Activated CD8-positive, alpha-beta memory T cell treated with anti-CD3 and anti-CD28 coated beads, Interleukin-2, amount 50 U/mL, for 24 hours (primary cell): Measurements from ENCODE around the gene SYNGR3.
"Not testable (repeated sequence)": the region's sequence is repeated elsewhere in the genome, so short reads cannot be mapped to it uniquely, and the experiment has no call there.

ENCODE experiments used
- DNase-seq: peaks from one replicate; pipeline ENCODE4 v3.0.0-alpha.2; 2020; ENCODE audit errors: extremely low read depth

Gene SYNGR3, protein sequence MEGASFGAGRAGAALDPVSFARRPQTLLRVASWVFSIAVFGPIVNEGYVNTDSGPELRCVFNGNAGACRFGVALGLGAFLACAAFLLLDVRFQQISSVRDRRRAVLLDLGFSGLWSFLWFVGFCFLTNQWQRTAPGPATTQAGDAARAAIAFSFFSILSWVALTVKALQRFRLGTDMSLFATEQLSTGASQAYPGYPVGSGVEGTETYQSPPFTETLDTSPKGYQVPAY

DNA sequence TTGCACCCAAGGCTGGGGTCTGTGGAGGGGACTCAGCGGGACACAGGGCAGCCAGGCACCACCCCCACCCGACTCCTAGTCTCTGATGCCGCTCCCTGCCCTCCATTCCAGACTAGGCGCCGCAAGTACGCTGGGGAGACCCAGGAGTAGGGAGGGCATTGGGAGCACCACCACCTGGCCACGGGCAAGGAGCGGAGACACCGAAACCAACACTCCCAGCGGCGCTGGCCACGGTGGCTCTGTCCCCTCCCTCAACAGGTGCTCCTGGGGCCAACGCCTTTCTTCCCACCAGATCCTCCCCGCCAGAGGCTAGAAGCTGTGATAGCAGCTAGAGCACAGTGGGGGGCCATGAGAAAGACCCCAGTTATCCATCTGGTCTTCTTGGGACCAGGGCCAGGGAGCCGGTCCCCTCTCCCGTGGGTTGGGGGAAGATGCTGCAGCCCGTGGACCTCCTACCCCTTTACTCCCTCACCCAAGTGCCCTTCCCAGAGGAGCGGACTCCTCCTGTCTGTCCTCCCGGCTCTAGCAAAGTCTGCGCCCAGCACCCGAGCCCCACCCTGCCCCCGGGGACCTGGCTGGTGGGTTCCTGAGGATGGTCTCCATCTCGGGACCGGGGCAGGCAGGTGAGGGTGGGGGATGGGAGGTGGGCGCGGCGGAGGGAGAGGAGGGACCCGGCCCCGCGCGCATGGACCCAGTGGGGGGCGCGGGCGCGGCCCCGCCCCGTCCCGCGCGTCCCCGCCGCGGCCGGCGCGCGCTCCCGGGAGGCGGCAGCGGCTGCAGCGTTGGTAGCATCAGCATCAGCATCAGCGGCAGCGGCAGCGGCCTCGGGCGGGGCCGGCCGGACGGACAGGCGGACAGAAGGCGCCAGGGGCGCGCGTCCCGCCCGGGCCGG, at the start of gene SYNGR3:
Gene SYNGR3 (plus strand): TSS at position 762 of the 892 bp plus-strand sequence. CDS start 133 bp downstream, outside the sequence.
- no peak for DNase-seq

DNA sequence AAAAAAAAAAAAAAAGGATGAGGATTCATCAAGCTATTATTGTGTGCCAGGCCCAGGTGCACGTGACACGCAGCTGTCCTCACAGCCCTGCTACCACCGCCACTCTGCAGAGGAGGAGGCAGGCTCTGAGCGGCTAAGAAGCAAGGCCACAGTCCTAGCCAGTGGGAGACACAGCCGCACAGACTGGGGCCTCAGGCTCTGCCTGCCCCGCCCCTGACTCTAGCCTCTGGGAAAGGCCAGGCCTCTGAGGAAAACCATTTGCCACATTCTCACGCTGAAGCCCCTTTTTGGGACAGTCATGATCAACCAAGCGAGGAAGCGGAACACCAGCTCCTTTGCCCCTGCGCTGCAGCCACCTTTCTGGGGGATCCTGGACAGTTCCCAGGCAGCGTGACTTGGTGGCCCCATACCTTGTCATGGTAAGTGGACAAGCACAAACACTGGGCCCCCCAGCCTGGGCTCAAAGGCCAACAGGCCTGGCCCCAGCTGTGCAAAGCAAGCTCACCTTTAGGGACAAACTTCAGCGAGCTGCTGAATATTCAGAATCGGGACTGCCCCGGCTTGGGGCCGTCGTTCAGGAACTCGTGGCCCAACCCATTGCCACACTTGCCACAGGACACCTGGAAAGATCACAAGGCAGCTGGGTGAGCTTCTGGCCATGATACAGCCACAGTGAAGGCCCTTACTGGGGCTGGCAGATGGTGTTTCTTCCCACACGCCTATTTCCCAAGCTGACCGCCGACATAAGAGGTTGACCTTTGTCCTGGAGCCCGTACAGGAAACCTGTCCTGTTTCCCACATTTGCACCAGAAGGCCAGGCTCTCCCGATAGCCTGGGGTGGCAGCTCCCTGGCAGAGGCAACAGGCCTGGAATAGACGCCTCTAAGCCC, 49.3 kb upstream of the SYNGR3 start:
- DNase-seq: no peak

DNA sequence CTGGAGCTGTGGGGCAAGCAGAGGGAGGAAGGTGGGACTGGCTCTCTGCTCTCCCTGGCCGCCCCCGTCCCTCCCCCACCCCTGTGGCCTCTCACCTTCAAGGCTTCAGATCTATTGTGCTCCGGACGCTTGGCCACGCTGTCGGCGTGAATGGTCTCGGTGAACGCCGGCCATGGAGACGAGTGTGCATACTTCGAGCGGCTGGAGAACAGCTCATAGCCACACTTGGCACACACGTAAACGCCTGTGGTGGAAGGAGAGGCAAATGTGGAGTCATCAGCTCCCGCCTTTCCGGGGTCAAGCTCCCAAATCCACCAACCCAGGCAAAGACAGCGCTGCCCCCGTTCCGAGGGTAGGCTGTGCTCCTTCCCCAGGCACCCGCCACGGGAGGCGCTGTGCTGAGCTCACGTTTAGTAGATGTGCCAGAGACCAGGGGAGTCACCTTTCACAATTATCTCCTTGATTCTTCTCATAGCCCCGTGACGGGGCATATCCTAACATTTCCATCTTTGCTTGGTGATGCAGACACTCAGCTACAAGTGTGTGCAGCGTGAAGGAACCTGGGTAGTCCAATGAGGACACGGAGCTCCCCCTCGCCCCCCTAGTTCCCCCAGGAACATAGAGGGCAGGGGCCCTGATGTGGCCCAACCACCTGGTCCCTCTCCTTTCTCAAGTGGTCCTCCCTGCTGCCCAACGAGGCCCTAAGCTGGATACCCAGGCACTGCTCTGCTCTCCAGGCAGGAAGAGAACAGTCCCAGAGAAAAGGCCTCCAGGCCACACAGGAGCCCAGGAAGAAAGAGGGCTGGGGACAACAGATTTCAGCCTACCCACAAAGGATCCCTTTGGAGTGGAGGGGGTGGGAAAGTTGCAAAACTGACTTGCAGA, 48.4 kb upstream of the SYNGR3 start:
- no peak for DNase-seq

DNA sequence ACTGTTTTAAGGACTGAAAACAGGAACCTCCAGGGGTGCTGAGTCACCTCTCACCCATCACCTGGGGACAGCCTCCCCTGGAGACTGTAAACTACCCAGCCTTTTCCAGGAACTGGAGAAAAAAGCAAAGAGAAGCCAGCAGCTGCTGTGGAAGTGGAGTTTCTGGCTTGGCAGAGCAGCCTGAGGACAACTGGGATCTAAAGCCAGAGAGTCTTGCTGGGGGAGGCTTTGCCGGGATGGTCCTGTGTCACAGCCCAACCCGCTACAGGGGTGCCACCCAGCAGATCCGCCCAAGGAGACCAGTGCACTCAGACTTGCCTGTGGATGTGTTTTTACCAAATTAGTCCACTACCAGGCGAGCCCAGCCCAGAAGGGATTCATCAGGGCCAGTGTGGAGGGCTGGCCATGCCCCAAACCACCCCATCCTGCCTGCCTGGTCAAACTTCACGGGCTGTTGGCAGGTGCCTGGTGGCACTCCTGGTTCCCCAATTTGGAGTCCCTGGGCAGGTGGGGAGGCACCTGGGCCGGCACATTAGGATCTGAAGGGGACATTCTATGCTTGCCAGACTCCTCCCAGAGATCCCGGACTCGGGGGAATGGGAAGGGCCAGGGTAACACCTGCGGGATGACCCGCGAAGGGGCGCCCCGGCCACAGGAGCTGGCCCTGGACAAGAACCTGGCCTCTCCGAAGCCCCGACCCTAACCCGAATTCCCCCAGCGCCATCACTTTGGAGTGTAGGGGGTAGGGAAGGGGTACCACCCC, 47.5 kb upstream of the SYNGR3 start:
- no peak for DNase-seq

DNA sequence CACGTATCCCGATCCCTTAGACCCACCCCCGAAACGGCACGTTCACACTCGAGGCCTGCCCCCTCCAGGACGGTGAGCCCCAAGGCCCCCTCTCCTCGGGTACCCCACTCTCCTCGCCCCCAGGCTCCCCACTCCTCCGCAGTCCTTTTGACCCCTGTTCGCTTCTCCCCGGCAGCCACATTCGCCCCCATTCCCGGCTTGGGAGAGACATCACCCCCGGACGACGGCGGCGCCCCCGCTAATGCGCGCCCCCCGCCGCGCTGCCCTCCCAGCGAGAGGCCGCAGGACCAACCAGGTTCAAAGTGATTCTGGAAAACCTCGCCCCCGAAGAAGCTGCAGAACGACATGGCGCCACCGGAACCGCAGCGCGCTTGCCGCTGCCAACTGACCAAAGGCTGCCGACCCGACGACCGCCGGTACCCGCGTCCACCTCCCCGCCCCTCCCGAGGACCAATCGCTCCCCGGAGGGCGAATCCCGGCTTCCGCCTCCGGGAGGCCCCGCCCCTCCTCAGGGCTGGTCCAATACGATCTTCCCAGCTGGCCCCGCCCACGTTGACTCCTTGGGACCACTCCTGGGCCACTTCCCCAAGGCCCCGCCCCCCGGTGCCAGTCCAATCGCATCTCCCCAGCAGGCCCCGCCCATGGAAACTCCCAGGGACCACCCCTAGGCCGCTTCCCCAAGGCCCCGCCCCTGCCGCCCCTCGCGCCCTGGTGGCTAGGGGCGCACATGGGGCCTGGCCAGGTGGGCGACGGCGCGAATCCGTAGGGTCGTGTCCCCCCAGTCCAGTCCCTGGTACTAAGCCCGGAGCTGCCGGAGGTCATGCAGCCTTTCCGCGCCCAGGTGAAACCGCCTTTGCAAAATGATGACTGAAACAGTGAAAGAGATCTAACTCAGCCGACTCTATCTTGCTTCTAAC, 46.7 kb upstream of the SYNGR3 start, which contains the start of gene MSRB1:
Gene MSRB1 (minus strand): TSS at position 390 of the 917 bp plus-strand sequence. CDS start 43 bp downstream, at position 347.
- DNase-seq: peak; percentile 99

DNA sequence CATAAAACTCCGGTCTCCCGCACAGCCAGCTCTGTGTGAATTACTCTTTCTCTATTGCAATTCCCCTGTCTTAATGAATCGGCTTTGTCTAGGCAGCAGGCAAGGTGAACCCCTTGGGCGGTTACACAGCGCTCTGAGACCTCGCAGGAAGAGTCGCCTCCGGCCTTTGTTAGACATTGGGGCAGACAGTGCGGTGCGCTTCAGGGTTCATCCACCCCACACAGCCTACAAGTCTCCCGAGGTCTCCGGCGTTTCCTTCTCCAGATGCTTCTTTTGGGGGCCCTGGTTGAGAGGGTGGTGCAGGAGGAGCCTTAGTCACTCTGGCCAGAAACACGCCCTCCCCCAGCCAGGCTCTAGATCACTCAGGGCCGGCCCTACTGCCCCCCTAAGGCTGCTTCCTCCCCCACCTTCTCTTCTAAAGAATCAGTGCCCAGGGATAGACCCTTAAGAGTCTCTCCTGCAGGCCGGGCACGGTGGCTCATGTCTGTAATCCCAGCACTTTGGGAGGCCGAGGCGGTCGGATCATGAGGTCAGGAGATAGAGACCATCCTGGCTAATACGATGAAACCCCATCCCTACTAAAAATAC, 45.1 kb upstream of the SYNGR3 start:
- DNase-seq: no peak

DNA sequence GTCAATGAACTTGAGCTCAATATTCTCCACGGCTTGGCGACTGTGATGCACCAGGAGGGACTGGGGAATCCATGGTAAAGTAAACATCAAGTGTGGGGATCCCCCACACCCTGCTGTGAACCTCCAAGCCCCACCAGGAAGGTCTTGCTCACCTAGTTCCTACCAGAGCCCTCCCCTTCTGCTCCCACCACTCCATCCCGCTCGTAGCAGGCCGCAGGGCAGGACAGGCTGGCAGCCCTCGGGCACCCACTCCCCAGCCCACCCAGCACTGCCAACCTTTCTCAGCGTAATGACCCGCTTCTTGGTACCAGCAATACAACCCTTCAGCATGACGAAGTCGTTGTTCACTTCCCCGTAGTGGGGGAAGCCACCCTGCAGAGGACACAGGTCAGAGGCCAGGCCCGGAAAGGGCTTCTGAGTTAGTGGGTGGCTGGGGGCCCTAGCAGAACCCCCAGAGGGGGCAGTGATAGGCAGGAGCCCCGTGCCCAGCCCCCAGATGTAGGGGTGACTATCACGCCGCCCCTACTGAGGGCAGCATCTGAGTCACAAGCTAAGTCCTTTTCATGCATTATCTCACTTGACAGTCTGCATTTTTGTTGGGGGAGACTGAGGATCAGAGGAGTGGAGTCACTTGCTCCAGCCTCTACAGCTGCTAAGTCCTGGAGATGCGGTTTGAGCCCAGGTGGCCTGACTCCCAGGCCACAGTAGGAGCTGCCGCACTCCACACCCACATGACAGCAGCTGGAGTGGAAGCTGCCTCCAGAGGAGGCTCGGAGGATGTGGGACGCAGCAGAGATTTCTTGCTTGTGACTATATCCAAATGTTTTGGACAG, 44.0 kb upstream of the SYNGR3 start:
- no peak for DNase-seq

DNA sequence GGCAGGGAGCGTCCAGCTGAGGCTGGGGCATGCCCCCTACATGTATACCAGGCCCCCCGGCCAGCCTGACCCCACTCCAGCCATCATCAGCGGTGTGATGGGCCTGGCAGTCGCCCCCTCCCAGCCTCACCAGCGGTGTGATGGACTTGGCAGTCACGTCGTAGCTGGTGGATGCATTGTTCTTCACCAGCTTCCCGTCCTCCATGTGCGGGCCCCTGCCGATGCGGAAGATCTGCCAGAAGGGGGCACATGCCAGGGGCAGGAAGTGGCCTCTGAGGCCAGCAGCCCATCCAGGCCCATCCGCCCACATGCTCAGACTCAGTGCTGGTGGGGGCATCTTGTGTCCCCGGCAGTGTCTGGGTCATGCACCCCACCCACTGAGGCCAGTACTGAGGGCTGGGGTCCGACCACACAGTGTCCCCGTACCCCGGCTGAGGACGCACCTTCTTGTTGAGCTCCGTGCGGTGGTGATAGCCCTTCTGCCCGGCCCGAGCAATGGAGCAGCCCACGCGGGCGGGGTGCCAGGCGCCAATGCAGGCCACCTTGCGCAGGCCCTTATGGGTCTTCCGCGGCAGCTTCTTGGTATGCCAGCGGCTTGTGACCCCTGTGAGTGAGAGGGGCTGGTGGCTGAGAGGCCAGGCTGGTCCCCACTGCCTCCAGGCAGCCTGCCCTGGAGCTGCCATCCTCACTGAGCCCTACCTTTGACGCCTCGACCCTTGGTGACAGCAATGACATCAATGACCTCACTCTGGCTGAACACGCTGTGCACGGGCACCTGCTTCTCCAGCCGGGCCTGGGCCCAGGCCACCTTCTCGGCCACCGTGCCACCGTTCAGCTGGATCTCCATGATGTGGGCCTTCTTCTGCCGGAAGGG, 43.0 kb upstream of the SYNGR3 start:
- DNase-seq: no peak

DNA sequence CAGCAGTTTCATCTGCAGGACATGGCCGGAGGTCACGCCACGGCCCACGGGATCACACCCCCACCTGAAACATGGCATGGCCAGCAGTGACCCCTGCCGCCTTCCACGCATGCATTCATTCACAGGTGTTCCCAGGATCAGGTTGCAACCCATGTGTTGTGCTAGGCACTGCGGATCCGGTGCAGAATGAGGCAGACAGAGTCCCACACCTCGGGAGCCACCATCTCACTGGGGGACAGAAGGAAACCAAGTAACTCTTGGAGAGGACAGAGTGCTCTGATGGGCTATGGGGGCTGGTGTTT, 42.5 kb upstream of the SYNGR3 start:
- DNase-seq: no peak

DNA sequence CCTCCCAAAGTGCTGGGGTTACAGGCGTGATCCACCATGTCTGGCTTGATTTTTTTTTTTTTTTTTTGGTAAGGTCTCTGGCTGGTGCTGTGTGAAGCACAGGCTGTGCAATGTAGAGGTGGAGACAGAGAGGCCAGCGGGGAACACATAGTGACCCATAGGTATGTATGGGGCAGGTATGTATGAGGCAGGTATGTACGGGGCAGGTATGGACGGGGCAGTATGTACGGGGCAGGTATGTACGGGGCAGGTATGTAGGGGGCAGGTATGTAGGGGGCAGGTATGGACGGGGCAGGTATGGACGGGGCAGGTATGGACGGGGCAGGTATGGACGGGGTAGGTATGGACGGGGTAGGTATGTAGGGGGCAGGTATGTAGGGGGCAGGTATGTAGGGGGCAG, 40.3 kb upstream of the SYNGR3 start:
- DNase-seq: no peak

DNA sequence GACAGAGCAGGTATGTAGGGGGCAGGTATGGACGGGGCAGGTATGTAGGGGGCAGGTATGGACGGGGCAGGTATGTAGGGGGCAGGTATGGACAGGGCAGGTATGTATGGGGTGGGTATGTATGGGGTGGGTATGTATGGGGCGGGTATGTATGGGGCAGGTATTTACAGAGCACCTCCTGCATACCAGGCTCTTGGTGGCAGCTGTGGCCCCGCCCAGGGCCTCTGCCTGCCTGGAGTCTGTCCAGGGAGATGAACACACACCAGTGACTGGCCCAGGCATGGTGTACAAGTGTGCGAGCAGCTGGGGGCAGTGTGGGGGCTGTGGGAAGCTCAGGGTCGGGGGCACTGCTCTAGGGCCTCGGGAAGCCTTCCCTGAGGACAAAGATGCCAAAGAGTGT, 39.7 kb upstream of the SYNGR3 start:
- DNase-seq: no peak

DNA sequence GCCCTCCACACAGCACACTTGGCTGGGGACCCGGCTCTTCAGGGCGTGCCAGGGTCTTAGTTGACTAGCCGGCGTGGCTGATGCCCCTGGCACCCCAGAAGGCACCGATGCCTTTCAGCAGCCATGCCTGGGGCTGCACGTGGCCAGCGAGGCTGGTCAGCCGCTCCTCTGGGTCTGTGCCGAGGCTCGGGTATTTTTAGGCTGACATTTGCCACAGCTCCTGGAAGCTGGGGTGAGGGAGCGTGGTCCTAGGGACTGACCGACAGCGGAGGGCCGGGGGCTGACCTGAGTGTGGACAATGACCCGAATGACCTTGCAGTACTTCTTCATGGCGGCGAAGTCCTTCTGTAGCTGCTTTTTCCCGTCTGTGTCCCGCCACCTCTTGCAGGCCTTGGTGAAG, 39.2 kb upstream of the SYNGR3 start:
- DNase-seq: no peak

DNA sequence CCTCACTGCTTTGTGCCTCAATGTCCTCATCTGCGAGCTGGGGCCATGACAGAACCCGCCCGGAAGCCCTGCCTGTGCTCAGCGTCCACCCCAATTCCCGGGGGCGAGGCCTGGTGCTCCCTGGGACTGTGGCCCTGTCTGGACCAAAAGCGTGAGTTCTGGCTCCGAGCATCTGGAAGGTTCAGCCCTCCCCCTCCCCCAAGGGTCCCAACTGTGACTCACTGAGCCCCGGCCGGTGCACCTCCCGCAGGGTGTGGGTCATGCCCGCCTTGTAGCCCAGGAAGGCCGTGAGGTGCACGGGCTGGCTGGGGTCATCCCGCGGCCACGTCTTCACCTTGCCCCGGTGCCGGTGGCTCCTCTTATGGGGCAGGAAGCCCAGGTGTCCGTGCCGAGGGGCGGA, 36.0 kb upstream of the SYNGR3 start:
- DNase-seq: no peak

DNA sequence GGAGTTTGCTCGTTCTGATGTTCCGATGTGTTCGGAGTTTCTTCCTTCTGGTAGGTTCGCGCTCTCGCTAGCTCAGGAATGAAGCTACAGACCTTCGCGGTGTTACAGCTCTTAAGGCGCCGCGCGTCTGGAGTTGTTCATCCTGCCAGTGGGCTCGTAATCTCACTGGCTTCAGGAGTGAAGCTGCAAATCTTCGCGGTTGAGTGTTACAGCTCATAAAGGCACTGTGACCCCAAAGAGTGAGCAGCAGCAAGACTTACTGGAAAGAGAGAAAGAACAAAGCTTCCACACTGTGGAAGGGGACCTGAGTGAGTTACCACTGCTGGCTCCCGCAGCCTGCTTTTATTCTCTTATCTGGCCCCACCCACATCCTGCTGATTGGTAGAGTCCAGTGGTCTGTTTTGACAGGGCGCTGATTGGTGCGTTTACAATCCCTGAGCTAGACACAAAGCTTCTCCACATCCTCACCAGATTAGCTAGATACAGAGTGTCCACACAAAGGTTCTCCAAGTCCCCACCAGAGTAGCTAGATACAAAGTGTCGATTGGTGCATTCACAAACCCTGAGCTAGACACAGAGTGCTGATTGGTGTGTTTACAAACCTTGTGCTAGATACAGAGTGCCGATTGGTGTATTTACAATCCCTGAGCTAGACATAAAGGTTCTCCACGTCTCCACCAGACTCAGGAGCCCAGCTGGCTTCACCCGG, 32.2 kb upstream of the SYNGR3 start:
- not testable (repeated sequence) for DNase-seq

DNA sequence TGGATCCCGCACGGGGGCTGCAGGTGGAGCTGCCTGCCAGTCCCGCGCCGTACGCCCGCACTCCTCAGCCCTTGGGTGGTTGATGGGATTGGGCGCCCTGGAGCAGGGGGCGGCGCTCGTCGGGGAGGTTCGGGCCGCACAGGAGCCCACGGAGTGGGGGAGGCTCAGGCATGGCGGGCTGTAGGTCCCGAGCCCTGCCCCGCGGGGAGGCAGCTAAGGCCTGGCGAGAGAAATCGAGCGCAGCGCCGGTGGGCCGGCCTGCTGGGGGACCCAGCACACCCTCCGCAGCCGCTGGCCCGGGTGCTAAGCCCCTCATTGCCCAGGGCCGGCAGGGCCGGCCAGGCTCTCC, 31.7 kb upstream of the SYNGR3 start:
- not testable (repeated sequence) for DNase-seq

DNA sequence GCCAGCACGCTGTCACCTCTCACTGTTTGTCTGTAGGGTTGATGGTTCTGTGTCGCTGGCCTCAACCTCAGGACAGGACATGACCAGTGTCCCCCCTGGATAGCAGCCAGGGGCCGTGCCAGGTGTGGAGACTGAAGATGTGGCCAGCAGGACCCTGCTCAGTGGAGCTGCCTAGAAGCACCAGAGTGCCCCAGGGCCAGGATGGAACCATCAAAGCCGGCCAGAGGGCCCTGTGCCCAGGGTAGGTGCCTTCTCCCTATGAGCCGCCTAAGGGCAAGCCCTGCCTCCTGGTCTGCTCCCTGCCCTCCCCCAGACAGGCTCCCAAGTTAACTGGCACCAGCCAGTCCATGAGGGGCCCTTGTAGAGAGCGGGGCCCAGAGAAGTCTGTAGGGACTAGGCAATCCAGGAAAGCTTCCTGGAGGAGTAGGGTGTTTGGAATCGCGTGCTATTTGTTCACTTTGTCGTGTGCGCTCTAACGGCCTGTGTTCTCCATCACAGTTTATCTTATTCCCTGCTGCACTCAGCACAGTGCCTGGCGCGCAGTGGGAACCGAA, 31.0 kb upstream of the SYNGR3 start:
- no peak for DNase-seq
